CD8-positive, alpha-beta memory T cell (primary cell): Measurements from ENCODE around the gene PLEKHG7. TPM values are rescaled to one million over a fixed set of nuclear protein-coding genes. Genes with fewer than 3 reads are reported as not detected.
"Not testable (repeated sequence)": the region's sequence is repeated elsewhere in the genome, so short reads cannot be mapped to it uniquely, and the experiment has no call there.

ENCODE experiments used
- CTCF ChIA-PET: fragments of 350-600 bp; sonication (Branson Sonifier 250); formaldehyde crosslinking; loops from one replicate; lab custom pipeline; 2021; ENCODE audit warnings: antibody characterized with exemption; lab: Charles Lee
- POLR2A ChIA-PET: fragments of 350-600 bp; sonication (Branson Sonifier 250); formaldehyde crosslinking; loops from one replicate; lab custom pipeline; 2021; ENCODE audit warnings: antibody characterized with exemption; lab: Charles Lee
- DNase-seq, 5 donors: peaks; one replicate each; pipeline versions ENCODE4 v3.0.0 to v3.0.0-alpha.2; 2020 to 2022; ENCODE audit warnings: mixed read lengths in 1 of 5
- H3K27ac ChIP-seq: one replicate; pipeline ENCODE4 v1.7.0; 2013; ENCODE audit warnings: low read depth, mild to moderate bottlenecking, low read length, moderate library complexity
- H3K27me3 ChIP-seq: 2 replicates; pipeline ENCODE4 v1.7.0; 2013; ENCODE audit warnings: low read length, mild to moderate bottlenecking; ENCODE audit not compliant: insufficient read depth, poor library complexity, severe bottlenecking
- H3K36me3 ChIP-seq: 2 replicates; pipeline ENCODE4 v1.7.0; 2013; ENCODE audit warnings: mild to moderate bottlenecking, low read length, moderate library complexity; ENCODE audit not compliant: insufficient read depth
- H3K4me1 ChIP-seq: 2 replicates; pipeline ENCODE4 v1.7.0; 2013; ENCODE audit warnings: mild to moderate bottlenecking, low read length, moderate library complexity; ENCODE audit not compliant: insufficient read depth
- H3K4me3 ChIP-seq: 2 replicates; pipeline ENCODE4 v1.7.0; 2013; ENCODE audit warnings: mild to moderate bottlenecking, low read length
- H3K9me3 ChIP-seq: 2 replicates; pipeline ENCODE4 v1.7.0; 2013; ENCODE audit warnings: mild to moderate bottlenecking, low read length
- H3K27ac Mint-ChIP-seq, 8 donors: one replicate each; pipeline ENCODE4 v1.8.0; 2020 to 2021; ENCODE audit warnings: mixed read lengths in 8 of 8, mild to moderate bottlenecking in 6 of 8, inconsistent platforms in 3 of 8, moderate library complexity in 3 of 8
- H3K27me3 Mint-ChIP-seq, 2 donors: one replicate each; pipeline ENCODE4 v1.8.0; 2020 to 2021; ENCODE audit warnings: mixed read lengths in 2 of 2, mild to moderate bottlenecking in 1 of 2, moderate library complexity in 1 of 2
- H3K36me3 Mint-ChIP-seq, 3 donors: one replicate each; pipeline ENCODE4 v1.8.0; 2020 to 2021; ENCODE audit warnings: mixed read lengths in 3 of 3, inconsistent platforms in 1 of 3, mild to moderate bottlenecking in 1 of 3
- H3K4me1 Mint-ChIP-seq, 3 donors: one replicate each; pipeline ENCODE4 v1.8.0; 2020 to 2021; ENCODE audit warnings: mixed read lengths in 3 of 3, inconsistent platforms in 1 of 3, mild to moderate bottlenecking in 1 of 3
- H3K4me3 Mint-ChIP-seq, 7 donors: one replicate each; pipeline ENCODE4 v1.8.0; 2020 to 2021; ENCODE audit warnings: mixed read lengths in 7 of 7, mild to moderate bottlenecking in 6 of 7, moderate library complexity in 4 of 7, inconsistent platforms in 2 of 7
- H3K9me3 Mint-ChIP-seq, 5 donors: one replicate each; pipeline ENCODE4 v1.8.0; 2020 to 2022; ENCODE audit warnings: mixed read lengths in 5 of 5, mild to moderate bottlenecking in 3 of 5, moderate library complexity in 2 of 5, inconsistent platforms in 1 of 5
- polyA plus RNA-seq: library from polyadenylated mRNA; unstranded; fragments of 300-500 nt; fragmentation: Illumina TruSeq; gene quantifications from one replicate; pipeline ENCODE4 v1.2.3, GENCODE V29; 2021
- total RNA-seq, 2 experiments: library from RNA; stranded (reverse); gene quantifications; one replicate each; pipeline ENCODE4 v1.2.3, GENCODE V29; 2021

The PLEKHG7 gene, protein sequence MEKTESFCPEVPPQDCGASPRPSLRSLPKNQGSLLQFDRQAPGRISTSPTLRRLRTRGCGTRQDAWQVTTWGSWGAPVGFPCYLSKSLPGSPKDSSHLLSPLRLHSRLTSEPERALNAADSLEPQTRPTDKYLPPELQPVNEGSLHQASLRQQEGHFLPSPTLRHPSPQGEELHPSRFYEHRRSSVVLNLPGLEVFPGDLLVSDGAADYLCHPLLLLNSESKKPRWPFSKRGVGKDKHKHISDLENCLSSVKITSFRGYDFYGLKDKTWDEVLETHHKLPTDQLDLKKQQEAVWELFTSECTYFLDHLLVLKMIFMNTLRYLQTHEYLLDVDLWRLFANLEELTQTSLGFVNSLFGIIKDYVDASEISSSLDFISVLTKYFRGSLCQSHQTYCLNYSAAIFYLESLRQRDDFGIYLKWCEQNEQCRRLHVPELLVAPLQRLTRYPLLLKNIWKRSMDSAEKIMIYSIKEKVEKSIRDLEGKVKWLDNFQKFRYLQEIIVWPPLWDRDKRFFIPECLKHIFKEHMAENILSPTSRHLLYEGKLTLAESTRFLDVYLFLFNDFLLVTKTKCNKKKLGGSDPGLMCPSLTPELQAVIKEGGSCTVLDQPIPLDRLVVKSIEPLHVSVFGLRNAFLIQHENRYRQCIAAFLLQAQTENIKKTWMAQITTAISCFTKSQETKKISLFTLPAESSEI
- total RNA-seq, result not detected
- polyA plus RNA-seq, result not detected

DNA sequence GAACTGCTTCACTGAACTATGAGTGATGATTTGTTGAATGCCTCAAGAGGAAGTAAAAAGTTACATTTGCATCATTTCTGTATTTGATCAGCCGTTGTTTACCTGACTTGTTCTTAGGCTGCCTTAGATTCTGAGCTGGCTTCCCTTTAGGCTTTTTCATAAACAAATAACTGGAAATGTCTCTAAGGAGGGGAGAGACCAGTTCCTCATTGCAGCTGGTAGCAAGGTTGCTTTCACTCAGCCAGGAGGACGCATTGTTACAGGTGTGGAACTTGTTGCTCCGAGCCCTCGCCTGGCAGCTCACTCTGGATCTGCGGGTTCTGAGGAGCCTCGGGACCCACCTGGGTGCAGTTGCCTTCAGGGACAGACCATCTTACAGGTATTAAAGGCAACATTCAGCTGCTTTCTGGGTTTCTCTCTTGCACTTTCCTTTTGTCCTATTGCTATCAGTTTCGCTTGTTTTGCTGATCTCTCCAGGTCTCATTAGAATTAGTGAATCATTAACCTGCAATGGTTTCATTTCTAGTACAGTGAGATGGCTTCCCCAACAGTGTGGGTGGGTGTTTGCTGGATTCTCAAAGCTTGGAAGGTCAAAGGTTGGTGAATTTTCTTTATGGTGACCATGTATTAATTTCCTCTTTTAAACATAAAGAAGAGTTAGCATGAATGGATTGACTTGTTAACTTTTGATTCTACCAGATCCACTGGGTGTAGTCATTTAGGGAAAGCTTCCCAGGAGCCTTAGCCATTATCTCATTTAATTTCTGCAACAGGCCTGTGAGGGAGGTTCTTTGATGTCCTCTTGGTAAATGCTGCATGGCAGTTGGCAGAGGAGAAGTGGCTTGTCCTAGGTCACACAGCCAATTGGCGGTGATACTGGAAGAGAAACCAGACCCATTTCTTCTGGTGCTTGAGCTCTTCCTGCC, at the start of gene PLEKHG7:
TSS of gene PLEKHG7 (plus strand) at position 236 of the 926 bp plus-strand sequence. CDS start 3,643 bp downstream, outside the sequence.
- Histone ChIP-seq H3K27me3 (no peaks in the 10 kb centered on the region), H3K36me3 (no peaks in the 10 kb centered on the region), H3K4me1 (no peaks in the 10 kb centered on the region), H3K4me3 (no peak within 1 kb of the TSS), H3K27ac (no peak within 1 kb of the TSS), H3K9me3 (no peaks in the 10 kb centered on the region)
- H3K9me3 Mint-ChIP-seq, result no peaks in the 10 kb centered on the region
- no peak within 1 kb of the TSS for H3K4me3 Mint-ChIP-seq
- ChIA-PET CTCF (no interaction called here), POLR2A (no interaction called here)
- no peaks in the 10 kb centered on the region for H3K36me3 Mint-ChIP-seq
- H3K4me1 Mint-ChIP-seq, result peaks cover 6% of the 10 kb centered on the region in 3 donors
- peaks cover 0 to 8% of the 10 kb centered on the region in 2 donors for H3K27me3 Mint-ChIP-seq
- no peak within 1 kb of the TSS for H3K27ac Mint-ChIP-seq
- no peak for DNase-seq

GRCh38 chr12:92654256-92654655, 48.5 kb upstream of the PLEKHG7 start:
- not testable (repeated sequence) for H3K4me1 ChIP-seq, H3K27ac Mint-ChIP-seq, H3K4me1 Mint-ChIP-seq, H3K4me3 Mint-ChIP-seq, H3K36me3 ChIP-seq, H3K36me3 Mint-ChIP-seq, H3K27ac ChIP-seq, H3K9me3 ChIP-seq, H3K27me3 Mint-ChIP-seq, DNase-seq, H3K9me3 Mint-ChIP-seq, H3K27me3 ChIP-seq, H3K4me3 ChIP-seq
- ChIA-PET POLR2A (interaction anchor here (0.6 kb wide), 1 partner anchor 802 kb away, joined by 3 read pairs; no protein-coding TSS in a partner anchor), CTCF (interaction anchor here (1.1 to 5.0 kb wide), 2 partner anchors 9 to 1272 kb away, joined by 3 to 17 read pairs; no protein-coding TSS in a partner anchor)

GRCh38 chr12:92654929-92655328, 47.9 kb upstream of the PLEKHG7 start:
- H3K36me3 ChIP-seq, result no peaks in the 10 kb centered on the region
- H3K27me3 ChIP-seq, result no peaks in the 10 kb centered on the region
- H3K27ac ChIP-seq, result no peak overlapping the region
- H3K4me3 ChIP-seq, result no peak overlapping the region
- ChIA-PET CTCF (interaction anchor here (1.1 to 5.0 kb wide), 2 partner anchors 10 to 1273 kb away, joined by 3 to 17 read pairs; no protein-coding TSS in a partner anchor), POLR2A (interaction anchor here (0.7 kb wide), 1 partner anchor 275 kb away, joined by 4 read pairs; no protein-coding TSS in a partner anchor)
- H3K4me3 Mint-ChIP-seq, result no peak overlapping the region
- no peaks in the 10 kb centered on the region for H3K9me3 Mint-ChIP-seq
- H3K27ac Mint-ChIP-seq, result no peak overlapping the region
- no peaks in the 10 kb centered on the region for H3K9me3 ChIP-seq
- no peak for DNase-seq
- H3K36me3 Mint-ChIP-seq, result peaks cover 0 to 1% (median 0%) of the 10 kb centered on the region in 3 donors
- peaks cover 3% of the 10 kb centered on the region in 3 donors for H3K4me1 Mint-ChIP-seq
- H3K27me3 Mint-ChIP-seq, result peaks cover 5 to 6% of the 10 kb centered on the region in 2 donors
- H3K4me1 ChIP-seq, result no peaks in the 10 kb centered on the region

DNA sequence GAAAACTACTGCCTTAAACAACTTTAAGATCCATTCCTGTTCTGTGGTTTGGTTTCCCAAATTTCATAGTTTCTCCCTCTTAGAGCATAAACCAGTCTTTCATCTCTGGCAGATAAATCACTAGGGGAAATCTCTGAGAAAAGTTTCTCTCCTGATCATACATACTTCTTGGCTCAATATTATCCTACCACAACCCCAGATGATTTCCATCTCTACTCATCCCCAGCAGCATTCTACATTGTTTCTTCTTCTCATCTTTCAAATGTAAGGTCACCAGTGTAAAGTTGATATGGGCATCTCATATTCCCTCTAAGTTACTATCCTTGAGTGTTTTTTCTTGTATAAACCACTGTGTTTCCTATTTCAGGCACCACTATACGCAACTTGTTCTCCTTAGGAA, 45.9 kb upstream of the PLEKHG7 start:
- POLR2A ChIA-PET, result no interaction called here
- Histone ChIP-seq H3K4me3 (no peak overlapping the region), H3K36me3 (no peaks in the 10 kb centered on the region), H3K27ac (no peak overlapping the region), H3K27me3 (no peaks in the 10 kb centered on the region), H3K4me1 (no peaks in the 10 kb centered on the region), H3K9me3 (no peaks in the 10 kb centered on the region)
- Mint-ChIP-seq H3K27ac (no peak overlapping the region), H3K4me3 (no peak overlapping the region), H3K4me1 (no peaks in the 10 kb centered on the region), H3K27me3 (peaks cover 1 to 3% of the 10 kb centered on the region in 2 donors), H3K36me3 (peaks cover 0 to 1% (median 0%) of the 10 kb centered on the region in 3 donors), H3K9me3 (no peaks in the 10 kb centered on the region)
- CTCF ChIA-PET, result no interaction called here
- DNase-seq, result no peak

- no peaks in the 10 kb centered on the region for H3K36me3 ChIP-seq
- no peaks in the 10 kb centered on the region for H3K4me1 ChIP-seq
- Mint-ChIP-seq H3K27ac (no peak overlapping the region), H3K4me1 (no peaks in the 10 kb centered on the region), H3K9me3 (no peaks in the 10 kb centered on the region), H3K4me3 (no peak overlapping the region), H3K36me3 (peaks cover 0 to 3% (median 1%) of the 10 kb centered on the region in 3 donors), H3K27me3 (peaks cover 1 to 3% of the 10 kb centered on the region in 2 donors)
- H3K27ac ChIP-seq, result no peak overlapping the region
- CTCF ChIA-PET, result interaction anchor here (1.1 to 1.8 kb wide), 2 partner anchors 86 to 1275 kb away, joined by 3 to 5 read pairs; no protein-coding TSS in a partner anchor
- POLR2A ChIA-PET, result interaction anchor here (0.7 kb wide), 1 partner anchor 536 kb away, joined by 3 read pairs; no protein-coding TSS in a partner anchor
- no peaks in the 10 kb centered on the region for H3K27me3 ChIP-seq
- no peak for DNase-seq
- no peak overlapping the region for H3K4me3 ChIP-seq
- no peaks in the 10 kb centered on the region for H3K9me3 ChIP-seq
Observed at GRCh38 chr12:92657770-92658169, 45.0 kb upstream of the PLEKHG7 start.

DNA sequence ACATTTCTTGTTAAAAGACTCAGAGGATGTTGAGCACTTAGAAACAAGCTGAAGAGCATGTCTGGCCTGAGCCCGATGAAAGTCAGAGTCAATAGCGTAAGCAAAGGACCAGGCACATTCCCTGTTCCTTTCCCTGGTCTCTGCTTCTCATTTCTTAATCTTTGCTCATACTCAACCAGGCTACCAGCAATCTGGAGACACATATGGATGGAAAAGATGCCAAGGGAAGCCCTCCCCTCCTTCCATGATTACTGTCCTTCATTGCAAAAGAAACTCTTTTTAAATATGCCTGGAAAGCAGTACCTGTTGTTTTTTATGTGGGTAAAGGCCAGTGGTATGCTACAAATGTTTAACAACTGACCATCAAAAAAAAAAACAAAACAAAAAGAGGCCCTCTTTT, 44.2 kb upstream of the PLEKHG7 start:
- ChIA-PET CTCF (interaction anchor here (1.1 to 1.8 kb wide), 2 partner anchors 87 to 1276 kb away, joined by 3 to 5 read pairs; no protein-coding TSS in a partner anchor), POLR2A (interaction anchor here (0.7 kb wide), 1 partner anchor 825 kb away, joined by 3 read pairs; no protein-coding TSS in a partner anchor)
- Mint-ChIP-seq H3K27me3 (peaks cover 3 to 4% of the 10 kb centered on the region in 2 donors), H3K9me3 (no peaks in the 10 kb centered on the region), H3K36me3 (peaks cover 0 to 3% (median 1%) of the 10 kb centered on the region in 3 donors), H3K27ac (no peak overlapping the region), H3K4me3 (no peak overlapping the region), H3K4me1 (no peaks in the 10 kb centered on the region)
- no peak for DNase-seq
- H3K27me3 ChIP-seq, result no peaks in the 10 kb centered on the region
- H3K4me3 ChIP-seq, result no peak overlapping the region
- no peaks in the 10 kb centered on the region for H3K4me1 ChIP-seq
- H3K36me3 ChIP-seq, result no peaks in the 10 kb centered on the region
- no peaks in the 10 kb centered on the region for H3K9me3 ChIP-seq
- no peak overlapping the region for H3K27ac ChIP-seq

GRCh38 chr12:92661269-92661668, 41.5 kb upstream of the PLEKHG7 start:
- no peak overlapping the region for H3K4me3 Mint-ChIP-seq
- DNase-seq, result no peak
- H3K27ac Mint-ChIP-seq, result no peak overlapping the region
- Histone ChIP-seq H3K4me1 (no peaks in the 10 kb centered on the region), H3K36me3 (no peaks in the 10 kb centered on the region), H3K9me3 (no peaks in the 10 kb centered on the region), H3K4me3 (no peak overlapping the region), H3K27ac (no peak overlapping the region), H3K27me3 (no peaks in the 10 kb centered on the region)
- peaks cover 0 to 3% (median 1%) of the 10 kb centered on the region in 3 donors for H3K36me3 Mint-ChIP-seq
- peaks cover 2 to 4% of the 10 kb centered on the region in 2 donors for H3K27me3 Mint-ChIP-seq
- no peaks in the 10 kb centered on the region for H3K4me1 Mint-ChIP-seq
- ChIA-PET POLR2A (no interaction called here), CTCF (no interaction called here)
- H3K9me3 Mint-ChIP-seq, result no peaks in the 10 kb centered on the region
